ENCODE data around the gene C7orf33.

The C7orf33 gene

DNA sequence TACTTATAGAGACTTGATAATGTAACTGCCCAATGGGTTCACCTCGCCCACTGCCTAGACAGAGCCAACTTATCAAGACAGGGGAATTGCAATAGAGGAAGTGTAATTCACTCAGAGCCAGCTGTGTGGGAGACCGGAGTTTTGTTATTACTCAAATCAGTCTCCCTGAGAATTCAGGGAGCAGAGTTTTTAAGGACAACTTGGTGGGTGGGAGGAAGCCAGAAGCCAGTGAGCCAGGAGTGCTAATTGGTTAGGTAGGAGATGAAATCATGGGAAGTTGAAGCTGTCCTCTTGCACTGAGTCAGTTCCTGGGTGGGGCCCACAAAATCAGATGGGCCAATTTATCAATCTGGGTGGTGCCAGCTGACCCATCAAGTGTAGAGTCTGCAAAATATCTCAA is 20.1 kb upstream of the C7orf33 start:
- TF ChIP-seq EGR1 (IDR thresholded peaks at IDR 0.05) (no peak), NFIC (IDR thresholded peaks at IDR 0.05) (no peak), TEAD4 (IDR thresholded peaks at IDR 0.05) (no peak), RAD21 (IDR thresholded peaks at IDR 0.05; ENCODE audit: low read depth) (no peak), ZBTB7A (IDR thresholded peaks at IDR 0.05; ENCODE audit: low read depth) (no peak), CREB1 (IDR thresholded peaks at IDR 0.05; ENCODE audit: low read depth) (no peak), FOXM1 (IDR thresholded peaks at IDR 0.05; ENCODE audit: borderline replicate concordance, low read depth) (no peak), TAF1 (IDR thresholded peaks at IDR 0.05; ENCODE audit: low read depth) (no peak), EP300 (IDR thresholded peaks at IDR 0.05; ENCODE audit: borderline replicate concordance) (no peak), TCF12 (IDR thresholded peaks at IDR 0.05; ENCODE audit: low read depth) (no peak)
- TF ChIP-seq, protein P1, sequence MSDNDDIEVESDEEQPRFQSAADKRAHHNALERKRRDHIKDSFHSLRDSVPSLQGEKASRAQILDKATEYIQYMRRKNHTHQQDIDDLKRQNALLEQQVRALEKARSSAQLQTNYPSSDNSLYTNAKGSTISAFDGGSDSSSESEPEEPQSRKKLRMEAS (IDR thresholded peaks at IDR 0.05) = no peak
- TF ChIP-seq, protein P2, sequence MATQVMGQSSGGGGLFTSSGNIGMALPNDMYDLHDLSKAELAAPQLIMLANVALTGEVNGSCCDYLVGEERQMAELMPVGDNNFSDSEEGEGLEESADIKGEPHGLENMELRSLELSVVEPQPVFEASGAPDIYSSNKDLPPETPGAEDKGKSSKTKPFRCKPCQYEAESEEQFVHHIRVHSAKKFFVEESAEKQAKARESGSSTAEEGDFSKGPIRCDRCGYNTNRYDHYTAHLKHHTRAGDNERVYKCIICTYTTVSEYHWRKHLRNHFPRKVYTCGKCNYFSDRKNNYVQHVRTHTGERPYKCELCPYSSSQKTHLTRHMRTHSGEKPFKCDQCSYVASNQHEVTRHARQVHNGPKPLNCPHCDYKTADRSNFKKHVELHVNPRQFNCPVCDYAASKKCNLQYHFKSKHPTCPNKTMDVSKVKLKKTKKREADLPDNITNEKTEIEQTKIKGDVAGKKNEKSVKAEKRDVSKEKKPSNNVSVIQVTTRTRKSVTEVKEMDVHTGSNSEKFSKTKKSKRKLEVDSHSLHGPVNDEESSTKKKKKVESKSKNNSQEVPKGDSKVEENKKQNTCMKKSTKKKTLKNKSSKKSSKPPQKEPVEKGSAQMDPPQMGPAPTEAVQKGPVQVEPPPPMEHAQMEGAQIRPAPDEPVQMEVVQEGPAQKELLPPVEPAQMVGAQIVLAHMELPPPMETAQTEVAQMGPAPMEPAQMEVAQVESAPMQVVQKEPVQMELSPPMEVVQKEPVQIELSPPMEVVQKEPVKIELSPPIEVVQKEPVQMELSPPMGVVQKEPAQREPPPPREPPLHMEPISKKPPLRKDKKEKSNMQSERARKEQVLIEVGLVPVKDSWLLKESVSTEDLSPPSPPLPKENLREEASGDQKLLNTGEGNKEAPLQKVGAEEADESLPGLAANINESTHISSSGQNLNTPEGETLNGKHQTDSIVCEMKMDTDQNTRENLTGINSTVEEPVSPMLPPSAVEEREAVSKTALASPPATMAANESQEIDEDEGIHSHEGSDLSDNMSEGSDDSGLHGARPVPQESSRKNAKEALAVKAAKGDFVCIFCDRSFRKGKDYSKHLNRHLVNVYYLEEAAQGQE (IDR thresholded peaks at IDR 0.05; ENCODE audit: low read depth) = no peak

DNA sequence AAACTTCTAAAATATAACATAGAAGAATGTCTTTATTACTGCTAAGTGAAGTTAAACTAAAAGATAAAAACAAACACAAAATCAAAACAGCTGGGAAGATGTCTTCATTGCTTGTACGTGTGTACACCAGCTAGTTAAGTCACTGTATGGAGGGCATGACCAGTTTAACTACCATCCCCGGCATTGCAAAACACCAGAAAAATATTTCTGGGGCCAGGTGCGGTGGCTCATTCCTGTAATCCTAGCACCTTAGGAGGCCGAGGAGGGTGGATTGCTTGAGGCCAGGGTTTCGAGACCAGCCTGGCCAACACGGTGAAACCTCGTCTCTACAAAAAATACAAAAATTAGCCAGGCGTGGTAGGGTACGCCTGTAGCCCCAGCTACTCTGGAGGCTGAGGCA is 19.2 kb upstream of the C7orf33 start:
- no peak for TF ChIP-seq TAF1 (IDR thresholded peaks at IDR 0.05; ENCODE audit: low read depth)
- TF ChIP-seq ZBTB7A (IDR thresholded peaks at IDR 0.05; ENCODE audit: low read depth) = no peak
- TF ChIP-seq YY1 (IDR thresholded peaks at IDR 0.05; ENCODE audit: low read depth) = no peak
- no peak for TF ChIP-seq FOXM1 (IDR thresholded peaks at IDR 0.05; ENCODE audit: borderline replicate concordance, low read depth)
- TF ChIP-seq EGR1 (IDR thresholded peaks at IDR 0.05) = no peak
- TF ChIP-seq, protein P2 (IDR thresholded peaks at IDR 0.05; ENCODE audit: low read depth) = no peak
- TF ChIP-seq EP300 (IDR thresholded peaks at IDR 0.05; ENCODE audit: borderline replicate concordance) = no peak
- TF ChIP-seq TEAD4 (IDR thresholded peaks at IDR 0.05) = no peak
- TF ChIP-seq, protein P1 (IDR thresholded peaks at IDR 0.05) = no peak
- TF ChIP-seq, protein P3, sequence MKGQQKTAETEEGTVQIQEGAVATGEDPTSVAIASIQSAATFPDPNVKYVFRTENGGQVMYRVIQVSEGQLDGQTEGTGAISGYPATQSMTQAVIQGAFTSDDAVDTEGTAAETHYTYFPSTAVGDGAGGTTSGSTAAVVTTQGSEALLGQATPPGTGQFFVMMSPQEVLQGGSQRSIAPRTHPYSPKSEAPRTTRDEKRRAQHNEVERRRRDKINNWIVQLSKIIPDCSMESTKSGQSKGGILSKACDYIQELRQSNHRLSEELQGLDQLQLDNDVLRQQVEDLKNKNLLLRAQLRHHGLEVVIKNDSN (IDR thresholded peaks at IDR 0.05) = no peak
- TF ChIP-seq RAD21 (IDR thresholded peaks at IDR 0.05; ENCODE audit: low read depth) = no peak
- no peak for TF ChIP-seq TCF12 (IDR thresholded peaks at IDR 0.05; ENCODE audit: low read depth)
- no peak for TF ChIP-seq CEBPB (IDR thresholded peaks at IDR 0.05)
- no peak for TF ChIP-seq NFIC (IDR thresholded peaks at IDR 0.05)
- no peak for TF ChIP-seq CREB1 (IDR thresholded peaks at IDR 0.05; ENCODE audit: low read depth)

DNA sequence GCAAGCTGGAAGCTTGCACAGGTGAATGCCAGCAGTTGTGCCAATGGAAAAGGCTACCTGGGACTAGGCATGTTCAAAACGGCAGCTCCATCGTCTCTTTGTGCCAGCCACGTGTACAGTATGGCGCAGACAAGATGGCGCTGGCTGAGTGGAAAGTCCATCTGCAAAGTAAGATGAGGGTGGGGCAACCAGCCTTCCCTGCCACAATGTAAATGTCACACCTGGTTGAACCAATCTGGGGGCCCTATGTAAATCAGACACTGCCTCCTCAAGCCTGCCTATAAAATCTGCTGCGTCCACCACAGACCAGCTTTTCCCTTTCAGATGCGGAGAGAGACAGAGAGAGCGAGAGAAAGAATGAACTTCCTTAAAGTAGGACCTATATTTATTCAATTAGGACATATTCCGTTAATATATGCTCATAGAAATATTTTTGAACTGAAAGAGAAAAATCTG is 18.5 kb upstream of the C7orf33 start:
- TF ChIP-seq EGR1 (IDR thresholded peaks at IDR 0.05) (no peak), NFIC (IDR thresholded peaks at IDR 0.05) (no peak), CEBPB (IDR thresholded peaks at IDR 0.05) (no peak), TCF12 (IDR thresholded peaks at IDR 0.05; ENCODE audit: low read depth) (no peak), EP300 (IDR thresholded peaks at IDR 0.05; ENCODE audit: borderline replicate concordance) (no peak), TEAD4 (IDR thresholded peaks at IDR 0.05) (no peak), YY1 (IDR thresholded peaks at IDR 0.05; ENCODE audit: low read depth) (no peak), RAD21 (IDR thresholded peaks at IDR 0.05; ENCODE audit: low read depth) (no peak), CREB1 (IDR thresholded peaks at IDR 0.05; ENCODE audit: low read depth) (no peak), FOXM1 (IDR thresholded peaks at IDR 0.05; ENCODE audit: borderline replicate concordance, low read depth) (no peak), TAF1 (IDR thresholded peaks at IDR 0.05; ENCODE audit: low read depth) (no peak), ZBTB7A (IDR thresholded peaks at IDR 0.05; ENCODE audit: low read depth) (no peak)
- TF ChIP-seq, protein P1 (IDR thresholded peaks at IDR 0.05) = no peak
- TF ChIP-seq, protein P2 (IDR thresholded peaks at IDR 0.05; ENCODE audit: low read depth) = no peak
- TF ChIP-seq, protein P3 (IDR thresholded peaks at IDR 0.05) = no peak

All from Ishikawa (cell line).